DOHH2 (cell line): ENCODE data around the gene PLVAP.

ENCODE experiments used
- H3F3A ChIP-seq: fragments of 200-600 bp; sonication (generic), shearing (Covaris generic); 2 replicates; pipeline ENCODE4 v1.6.0; 2016; ENCODE audit warnings: antibody characterized with exemption, mild to moderate bottlenecking; ENCODE audit not compliant: control insufficient read depth, insufficient read depth
- H3K27ac ChIP-seq: fragments of 200-600 bp; sonication (generic); 2 replicates; pipeline ENCODE4 v1.5.1; 2014; ENCODE audit warnings: low read depth, mild to moderate bottlenecking, low read length, moderate library complexity
- H3K27me3 ChIP-seq: fragments of 200-600 bp; sonication (generic); 2 replicates; pipeline ENCODE4 v1.6.1; 2014; ENCODE audit warnings: mild to moderate bottlenecking, low read length, mixed read lengths; ENCODE audit not compliant: control insufficient read depth
- H3K36me3 ChIP-seq: fragments of 200-600 bp; sonication (generic); 2 replicates; pipeline ENCODE4 v1.6.1; 2014; ENCODE audit warnings: mild to moderate bottlenecking, low read length, moderate library complexity, mixed read lengths; ENCODE audit not compliant: control insufficient read depth
- H3K4me1 ChIP-seq: fragments of 200-600 bp; sonication (generic); 2 replicates; pipeline ENCODE4 v1.6.1; 2014; ENCODE audit warnings: mild to moderate bottlenecking, low read length, mixed read lengths; ENCODE audit not compliant: control insufficient read depth
- H3K4me2 ChIP-seq: fragments of 200-600 bp; sonication (generic); 2 replicates; pipeline ENCODE4 v1.6.0; 2014; ENCODE audit warnings: mild to moderate bottlenecking, low read length, moderate library complexity
- H3K4me3 ChIP-seq: fragments of 200-600 bp; sonication (generic); 2 replicates; pipeline ENCODE4 v1.5.1; 2014; ENCODE audit warnings: mild to moderate bottlenecking, low read length, mixed read lengths
- H3K79me2 ChIP-seq: fragments of 200-600 bp; sonication (generic); 2 replicates; pipeline ENCODE4 v1.6.1; 2014; ENCODE audit warnings: mild to moderate bottlenecking, low read length, mixed read lengths; ENCODE audit not compliant: control insufficient read depth
- H3K9me2 ChIP-seq: fragments of 200-600 bp; sonication (generic); replicated peaks from 2 replicates; pipeline ENCODE4 v1.6.1; 2014; ENCODE audit warnings: mild to moderate bottlenecking, low read length, mixed read lengths; ENCODE audit not compliant: control insufficient read depth
- H3K9me3 ChIP-seq: fragments of 200-600 bp; sonication (generic); 2 replicates; pipeline ENCODE4 v1.6.1; 2014; ENCODE audit warnings: antibody characterized with exemption, low read length, mixed read lengths; ENCODE audit not compliant: control insufficient read depth, insufficient read depth
- H4K20me1 ChIP-seq: fragments of 200-600 bp; sonication (generic); 2 replicates; pipeline ENCODE4 v1.6.0; 2014; ENCODE audit warnings: low read depth, mild to moderate bottlenecking, antibody characterized with exemption, low read length, moderate library complexity; ENCODE audit not compliant: control insufficient read depth, insufficient read depth
- CTCF ChIP-seq: fragments of 200-600 bp; sonication (generic); IDR thresholded peaks from one replicate; pipeline ENCODE4 v1.5.1; 2014; ENCODE audit warnings: antibody characterized with exemption, mild to moderate bottlenecking, low read depth, low read length; ENCODE audit not compliant: poor library complexity, severe bottlenecking
- EZH2phosphoT487 ChIP-seq: fragments of 200-600 bp; sonication (generic); IDR thresholded peaks from 2 replicates; pipeline ENCODE4 v1.6.1; 2017; ENCODE audit warnings: borderline replicate concordance, mild to moderate bottlenecking, antibody characterized with exemption, low read length, moderate library complexity, mixed read lengths

Gene PLVAP

GRCh38 chr19:17347877-17348276 is 29.3 kb downstream of the PLVAP start:
- Histone ChIP-seq H3K9me2 (no peaks in the 10 kb centered on the region), H3K9me3 (no peaks in the 10 kb centered on the region), H3K4me2 (no peak overlapping the region), H4K20me1 (no peaks in the 10 kb centered on the region), H3F3A (peaks cover 11% of the 10 kb centered on the region), H3K27ac (no peak overlapping the region), H3K27me3 (0 out of 2 replicates have a peak, but pooled peaks cover 3% of the 10 kb centered on the region), H3K79me2 (no peaks in the 10 kb centered on the region), H3K36me3 (peaks cover 8% of the 10 kb centered on the region), H3K4me3 (no peak overlapping the region), H3K4me1 (peaks cover 61% of the 10 kb centered on the region)
- no peak for TF ChIP-seq EZH2phosphoT487
- no peak for TF ChIP-seq CTCF

GRCh38 chr19:17347361-17347760 is 29.8 kb downstream of the PLVAP start:
- Histone ChIP-seq H4K20me1 (no peaks in the 10 kb centered on the region), H3K27me3 (0 out of 2 replicates have a peak, but pooled peaks cover 3% of the 10 kb centered on the region), H3K36me3 (peaks cover 11% of the 10 kb centered on the region), H3K9me3 (no peaks in the 10 kb centered on the region), H3K79me2 (no peaks in the 10 kb centered on the region), H3K4me3 (no peak overlapping the region), H3K27ac (no peak overlapping the region), H3K4me2 (no peak overlapping the region), H3K9me2 (no peaks in the 10 kb centered on the region), H3K4me1 (peaks cover 61% of the 10 kb centered on the region), H3F3A (peaks cover 11% of the 10 kb centered on the region)
- TF ChIP-seq CTCF (no peak), EZH2phosphoT487 (no peak)

DNA sequence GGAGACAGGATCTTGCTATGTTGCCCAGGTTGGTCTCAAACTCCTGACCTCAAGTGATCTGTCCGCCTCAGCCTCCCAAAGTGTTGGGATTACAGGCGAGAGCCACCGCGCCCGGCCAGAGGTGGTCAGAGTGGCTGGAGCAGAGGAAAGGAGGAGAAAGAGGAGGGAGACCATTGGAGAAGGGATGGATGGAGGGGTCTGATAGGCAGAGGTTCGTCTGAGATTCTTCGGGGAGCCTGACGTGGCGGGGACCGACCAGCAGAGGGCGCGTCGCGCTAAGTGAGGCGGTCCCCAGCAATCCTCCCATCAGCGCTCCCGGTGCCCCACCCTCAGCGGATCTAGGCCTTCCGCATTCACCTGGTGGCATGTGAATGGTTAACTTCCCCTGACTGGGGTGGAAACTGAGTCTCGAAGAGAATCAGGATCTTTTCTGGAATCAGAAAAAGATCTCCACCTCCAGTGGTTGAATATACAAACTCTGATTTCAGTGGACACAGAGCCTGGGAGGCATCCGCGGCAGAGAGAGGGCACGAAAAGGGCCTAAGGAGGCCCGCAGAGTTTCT is 31.0 kb downstream of the PLVAP start:
- Histone ChIP-seq H3K9me3 (no peaks in the 10 kb centered on the region), H3K79me2 (peaks cover 2% of the 10 kb centered on the region; the same call in 1 of the 2 replicates), H4K20me1 (no peaks in the 10 kb centered on the region; the same call in 1 of the 2 replicates), H3K27me3 (0 out of 2 replicates have a peak, but pooled peaks cover 3% of the 10 kb centered on the region), H3K27ac (no peak overlapping the region), H3K4me2 (peak overlapping the region; percentile 44; the same call in 1 of the 2 replicates), H3K4me1 (peaks cover 53% of the 10 kb centered on the region), H3F3A (peaks cover 11% of the 10 kb centered on the region), H3K4me3 (no peak overlapping the region), H3K9me2 (no peaks in the 10 kb centered on the region), H3K36me3 (peaks cover 22% of the 10 kb centered on the region)
- TF ChIP-seq CTCF (peak; percentile 92), EZH2phosphoT487 (no peak)

DNA sequence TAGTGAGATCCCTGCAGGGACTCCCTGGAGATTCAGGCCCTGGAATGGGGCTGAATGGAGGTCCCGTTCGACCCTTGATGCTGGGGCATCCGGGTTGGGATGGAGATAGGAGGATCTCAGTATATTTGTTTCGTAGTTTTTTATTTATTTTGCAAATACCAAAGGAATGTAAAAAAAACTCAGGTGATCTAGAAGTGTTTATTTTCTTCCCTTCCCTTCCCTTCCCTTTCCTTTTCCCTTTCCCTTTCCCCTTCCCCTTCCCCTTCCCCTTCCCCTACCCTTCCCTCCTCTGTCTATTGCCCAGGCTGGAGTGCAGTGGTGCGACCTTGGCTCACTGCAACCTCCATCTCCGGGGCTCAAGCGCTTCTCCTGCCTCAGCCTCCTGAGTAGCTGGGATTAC is 35.3 kb downstream of the PLVAP start:
- TF ChIP-seq CTCF (no peak), EZH2phosphoT487 (no peak)
- no peak overlapping the region for H3K4me2 ChIP-seq
- H3K9me3 ChIP-seq, result no peaks in the 10 kb centered on the region
- H3K36me3 ChIP-seq, result peaks cover 41% of the 10 kb centered on the region
- H3K27me3 ChIP-seq, result no peaks in the 10 kb centered on the region
- H3K27ac ChIP-seq, result no peak overlapping the region
- no peaks in the 10 kb centered on the region for H3K9me2 ChIP-seq
- H3K4me1 ChIP-seq, result peaks cover 40% of the 10 kb centered on the region
- H3K79me2 ChIP-seq, result peaks cover 25% of the 10 kb centered on the region
- peaks cover 7% of the 10 kb centered on the region for H3F3A ChIP-seq
- no peak overlapping the region for H3K4me3 ChIP-seq
- no peaks in the 10 kb centered on the region; the same call in 1 of the 2 replicates for H4K20me1 ChIP-seq
